PC-3 (cell line): Measurements from ENCODE around the gene GAB1. TPM values are rescaled to one million over a fixed set of nuclear protein-coding genes. Genes with fewer than 3 reads are reported as not detected.

ENCODE experiments used
- ATAC-seq: fragments of 200-7000 bp; cut with Tn5 transposase; 2 replicates; pipeline ENCODE4 v1.9.1; 2020; ENCODE audit warnings: mild to moderate bottlenecking, moderate library complexity
- BruUV-seq: library from RNA; stranded (reverse); fragments of 400-500 nt; replicated peaks from 2 replicates; lab custom pipeline; 2021; lab: Mats Ljungman, UMichigan
- CTCF ChIA-PET: fragments of 300-600 bp; sonication (Branson Sonifier 250); formaldehyde crosslinking; loops from one replicate; lab custom pipeline; 2022; ENCODE audit warnings: antibody characterized with exemption; lab: Charles Lee
- POLR2A ChIA-PET: fragments of 300-600 bp; sonication (Branson Sonifier 250); formaldehyde crosslinking; loops from one replicate; lab custom pipeline; 2022; ENCODE audit warnings: antibody characterized with exemption; ENCODE audit not compliant: unreplicated experiment; lab: Charles Lee
- DNase-seq: peaks from one replicate; pipeline ENCODE4 v3.0.0-alpha.2; 2015
- H2AFZ ChIP-seq: fragments of 300-600 bp; sonication (generic); 2 replicates; pipeline ENCODE4 v1.6.0; 2016; ENCODE audit warnings: antibody characterized with exemption, low read length
- H3F3A ChIP-seq: fragments of 300-600 bp; sonication (generic); one replicate; pipeline ENCODE4 v1.6.0; 2017; ENCODE audit warnings: antibody characterized with exemption, low read length, control low read depth, mild to moderate bottlenecking; ENCODE audit not compliant: unreplicated experiment
- H3K27ac ChIP-seq: fragments of 300-600 bp; sonication (generic); 2 replicates; pipeline ENCODE4 v1.5.1; 2016; ENCODE audit warnings: mild to moderate bottlenecking, low read length
- H3K27me3 ChIP-seq: fragments of 300-600 bp; sonication (generic); 2 replicates; pipeline ENCODE4 v1.6.1; 2016; ENCODE audit warnings: low read length, mixed read lengths
- H3K36me3 ChIP-seq: fragments of 300-600 bp; sonication (generic); 2 replicates; pipeline ENCODE4 v1.6.1; 2016; ENCODE audit warnings: low read depth, mixed run types, low read length, mixed read lengths
- H3K4me1 ChIP-seq: fragments of 300-600 bp; sonication (generic); 2 replicates; pipeline ENCODE4 v1.5.1; 2016; ENCODE audit warnings: low read length; ENCODE audit not compliant: insufficient read depth
- H3K4me2 ChIP-seq: fragments of 300-600 bp; sonication (generic); 2 replicates; pipeline ENCODE4 v1.6.0; 2016; ENCODE audit warnings: low read length
- H3K4me3 ChIP-seq: fragments of 300-600 bp; sonication (generic); 2 replicates; pipeline ENCODE4 v1.5.1; 2016; ENCODE audit warnings: mild to moderate bottlenecking, low read length, mixed read lengths
- H3K79me2 ChIP-seq: fragments of 300-600 bp; sonication (generic); 2 replicates; pipeline ENCODE4 v1.6.1; 2017; ENCODE audit warnings: low read length, mixed read lengths
- H3K9ac ChIP-seq: fragments of 300-600 bp; sonication (generic); 2 replicates; pipeline ENCODE4 v1.6.0; 2016; ENCODE audit warnings: mild to moderate bottlenecking, low read length
- H3K9me2 ChIP-seq: fragments of 300-600 bp; sonication (generic); replicated peaks from 2 replicates; pipeline ENCODE4 v1.6.1; 2016; ENCODE audit warnings: mixed run types, low read length, mixed read lengths
- H3K9me3 ChIP-seq: fragments of 300-600 bp; sonication (generic); 2 replicates; pipeline ENCODE4 v1.6.1; 2016; ENCODE audit warnings: low read length, mixed read lengths
- H4K20me1 ChIP-seq: fragments of 300-600 bp; sonication (generic); 2 replicates; pipeline ENCODE4 v1.6.1; 2016; ENCODE audit warnings: low read length, mixed read lengths
- CTCF ChIP-seq: fragments of 300-600 bp; sonication (generic); conservative IDR thresholded peaks from 2 replicates; pipeline ENCODE4 v1.5.1; 2017; ENCODE audit warnings: antibody characterized with exemption, low read depth, mild to moderate bottlenecking, low read length
- EZH2 ChIP-seq: fragments of 300-600 bp; sonication (generic); IDR thresholded peaks from one replicate; pipeline ENCODE4 v1.6.1; 2017; ENCODE audit warnings: antibody characterized with exemption, mild to moderate bottlenecking, low read length; ENCODE audit not compliant: unreplicated experiment
- EZH2phosphoT487 ChIP-seq: fragments of 300-600 bp; sonication (generic); IDR thresholded peaks from 2 replicates; pipeline ENCODE4 v1.6.1; 2018; ENCODE audit warnings: mild to moderate bottlenecking, antibody characterized with exemption, low read length, borderline replicate concordance
- intact Hi-C: fragments of 100-400 bp; cut with micrococcal nuclease; formaldehyde crosslinking; loops from 2 replicates; pipeline ENCODE4 v1.9.0; 2023
- total RNA-seq: library from RNA; depleted of rRNA; stranded (reverse); fragments of >200 nt; gene quantifications from 2 replicates; pipeline ENCODE4 v1.2.3, GENCODE V29; 2014

Gene GAB1
- total RNA-seq, 1 experiment from 2014 or later = 4.9 TPM

GRCh38 chr4:143431526-143432257 lies 95.0 kb downstream of the GAB1 start:
- H4K20me1 ChIP-seq = no peaks in the 10 kb centered on the region
- no peaks in the 10 kb centered on the region for H3K79me2 ChIP-seq
- ATAC-seq (no peak), DNase-seq (no peak)
- POLR2A ChIA-PET = no interaction called here
- no peak overlapping the region for H3K4me2 ChIP-seq
- no peak overlapping the region for H3K27ac ChIP-seq
- H2AFZ ChIP-seq = no peak overlapping the region
- H3F3A ChIP-seq = no peaks in the 10 kb centered on the region
- TF ChIP-seq CTCF (no peak), EZH2phosphoT487 (no peak), EZH2 (no peak)
- CTCF ChIA-PET = no interaction called here
- BruUV-seq = no TSS peak
- peaks cover 4% of the 10 kb centered on the region; the same call in 1 of the 2 replicates for H3K36me3 ChIP-seq
- H3K4me3 ChIP-seq = no peak overlapping the region
- no peak overlapping the region for H3K9ac ChIP-seq
- no peaks in the 10 kb centered on the region for H3K27me3 ChIP-seq
- intact Hi-C loops = no loop called here
- H3K9me3 ChIP-seq = peaks cover 8% of the 10 kb centered on the region; the same call in 1 of the 2 replicates
- H3K4me1 ChIP-seq = no peaks in the 10 kb centered on the region
- H3K9me2 ChIP-seq = no peaks in the 10 kb centered on the region

- H3K9me3 ChIP-seq = peaks cover 8% of the 10 kb centered on the region; the same call in 1 of the 2 replicates
- TF ChIP-seq EZH2phosphoT487 = no peak
- TF ChIP-seq EZH2 = no peak
- TF ChIP-seq CTCF = no peak
- DNase-seq = no peak
- POLR2A ChIA-PET = interaction anchor here (0.7 kb wide), 1 partner anchor 18 kb away, joined by 3 read pairs; no protein-coding TSS in a partner anchor
- H3K36me3 ChIP-seq = peaks cover 4% of the 10 kb centered on the region; the same call in 1 of the 2 replicates
- H3K27ac ChIP-seq = no peak overlapping the region
- H3K27me3 ChIP-seq = no peaks in the 10 kb centered on the region
- no peak overlapping the region for H3K9ac ChIP-seq
- no peak for ATAC-seq
- CTCF ChIA-PET = no interaction called here
- H4K20me1 ChIP-seq = no peaks in the 10 kb centered on the region
- intact Hi-C loops = no loop called here
- no peaks in the 10 kb centered on the region for H3K4me1 ChIP-seq
- H2AFZ ChIP-seq = no peak overlapping the region
- H3K4me3 ChIP-seq = no peak overlapping the region
- BruUV-seq = no TSS peak
- no peaks in the 10 kb centered on the region for H3K9me2 ChIP-seq
- no peaks in the 10 kb centered on the region for H3K79me2 ChIP-seq
- H3K4me2 ChIP-seq = no peak overlapping the region
- H3F3A ChIP-seq = no peaks in the 10 kb centered on the region
Observed at GRCh38 chr4:143432258-143432591, 95.5 kb downstream of the GAB1 start.

- no peaks in the 10 kb centered on the region for H3K27me3 ChIP-seq
- no TSS peak for BruUV-seq
- no peak overlapping the region for H3K4me3 ChIP-seq
- peaks cover 8% of the 10 kb centered on the region; the same call in 1 of the 2 replicates for H3K9me3 ChIP-seq
- ATAC-seq = no peak
- no peak overlapping the region for H3K27ac ChIP-seq
- H3K36me3 ChIP-seq = peaks cover 4% of the 10 kb centered on the region; the same call in 1 of the 2 replicates
- no peaks in the 10 kb centered on the region for H3K79me2 ChIP-seq
- TF ChIP-seq CTCF (no peak), EZH2phosphoT487 (no peak), EZH2 (no peak)
- intact Hi-C loops = no loop called here
- H2AFZ ChIP-seq = no peak overlapping the region
- H3F3A ChIP-seq = no peaks in the 10 kb centered on the region
- DNase-seq = no peak
- H3K9me2 ChIP-seq = no peaks in the 10 kb centered on the region
- H3K4me1 ChIP-seq = no peaks in the 10 kb centered on the region
- no peak overlapping the region for H3K9ac ChIP-seq
- H3K4me2 ChIP-seq = no peak overlapping the region
- ChIA-PET POLR2A (no interaction called here), CTCF (no interaction called here)
- no peaks in the 10 kb centered on the region for H4K20me1 ChIP-seq
Observed at GRCh38 chr4:143433231-143433630, 96.6 kb downstream of the GAB1 start.
